Progenitor cell of endocrine pancreas (in vitro differentiated cells): ENCODE measurements around the gene FDCSP. TPM values are rescaled to one million over a fixed set of nuclear protein-coding genes. Genes with fewer than 3 reads are reported as not detected.

ENCODE experiments used
- DNase-seq: peaks from one replicate; pipeline ENCODE4 v3.0.0; 2021; ENCODE audit warnings: low spot score; ENCODE audit not compliant: unreplicated experiment
- H3K27ac Mint-ChIP-seq: 2 replicates; pipeline ENCODE4 v1.8.0; 2021; ENCODE audit warnings: mild to moderate bottlenecking, moderate library complexity, mixed read lengths
- H3K27me3 Mint-ChIP-seq: 2 replicates; pipeline ENCODE4 v1.8.0; 2021; ENCODE audit warnings: mixed read lengths
- H3K36me3 Mint-ChIP-seq: 2 replicates; pipeline ENCODE4 v1.8.0; 2022; ENCODE audit warnings: mixed read lengths; ENCODE audit not compliant: insufficient read depth
- H3K4me1 Mint-ChIP-seq: 2 replicates; pipeline ENCODE4 v1.8.0; 2021; ENCODE audit warnings: low read depth, mixed read lengths
- H3K4me3 Mint-ChIP-seq: 2 replicates; pipeline ENCODE4 v1.8.0; 2021; ENCODE audit warnings: low read depth, mild to moderate bottlenecking, moderate library complexity, mixed read lengths
- H3K9me3 Mint-ChIP-seq: 2 replicates; pipeline ENCODE4 v1.8.0; 2021; ENCODE audit warnings: low read depth, mixed read lengths
- long read RNA-seq: library from polyadenylated mRNA; unstranded; transcript quantifications from one replicate; pipeline ENCODE4 v2.0.0, GENCODE V29; 2020
- total RNA-seq: library from RNA; stranded (reverse); gene quantifications from 2 replicates; pipeline ENCODE4 v1.2.1, GENCODE V29; 2021
- TF ChIP-seq, protein P1 (sequence below): fragments of 200-600 bp; sonication (generic); IDR thresholded peaks from one replicate; pipeline ENCODE4 v1.5.0; 2021; ENCODE audit warnings: antibody characterized with exemption, mild to moderate bottlenecking; ENCODE audit not compliant: unreplicated experiment

FDCSP gene
- not detected in 2 replicates for total RNA-seq
- long read RNA-seq: 0 reads

DNA sequence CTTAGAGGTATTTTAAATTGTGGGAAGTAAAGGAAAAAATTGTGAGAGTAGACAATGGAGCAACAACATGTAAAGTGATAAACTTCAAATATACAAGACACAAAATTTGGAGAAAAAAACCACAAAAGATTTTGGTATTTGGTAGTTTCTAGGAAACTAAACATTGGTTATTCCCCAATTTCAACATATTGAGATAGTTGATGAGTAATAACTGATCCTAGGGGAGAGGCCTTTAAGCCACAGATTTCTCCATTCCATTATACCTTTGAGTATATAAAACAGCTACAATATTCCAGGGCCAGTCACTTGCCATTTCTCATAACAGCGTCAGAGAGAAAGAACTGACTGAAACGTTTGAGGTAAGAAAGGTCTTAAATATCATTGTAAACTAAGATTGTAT lies at the start of gene FDCSP:
Gene FDCSP, plus strand, starts transcription at position 301 of the 400 bp plus-strand sequence. CDS start 5,071 bp downstream, outside the sequence.
- Mint-ChIP-seq H3K4me3 (no peak within 1 kb of the TSS), H3K9me3 (no peaks in the 10 kb centered on the region), H3K27me3 (no peaks in the 10 kb centered on the region), H3K27ac (no peak within 1 kb of the TSS), H3K36me3 (no peaks in the 10 kb centered on the region), H3K4me1 (no peaks in the 10 kb centered on the region)
- no peak for DNase-seq
- TF ChIP-seq, protein P1, sequence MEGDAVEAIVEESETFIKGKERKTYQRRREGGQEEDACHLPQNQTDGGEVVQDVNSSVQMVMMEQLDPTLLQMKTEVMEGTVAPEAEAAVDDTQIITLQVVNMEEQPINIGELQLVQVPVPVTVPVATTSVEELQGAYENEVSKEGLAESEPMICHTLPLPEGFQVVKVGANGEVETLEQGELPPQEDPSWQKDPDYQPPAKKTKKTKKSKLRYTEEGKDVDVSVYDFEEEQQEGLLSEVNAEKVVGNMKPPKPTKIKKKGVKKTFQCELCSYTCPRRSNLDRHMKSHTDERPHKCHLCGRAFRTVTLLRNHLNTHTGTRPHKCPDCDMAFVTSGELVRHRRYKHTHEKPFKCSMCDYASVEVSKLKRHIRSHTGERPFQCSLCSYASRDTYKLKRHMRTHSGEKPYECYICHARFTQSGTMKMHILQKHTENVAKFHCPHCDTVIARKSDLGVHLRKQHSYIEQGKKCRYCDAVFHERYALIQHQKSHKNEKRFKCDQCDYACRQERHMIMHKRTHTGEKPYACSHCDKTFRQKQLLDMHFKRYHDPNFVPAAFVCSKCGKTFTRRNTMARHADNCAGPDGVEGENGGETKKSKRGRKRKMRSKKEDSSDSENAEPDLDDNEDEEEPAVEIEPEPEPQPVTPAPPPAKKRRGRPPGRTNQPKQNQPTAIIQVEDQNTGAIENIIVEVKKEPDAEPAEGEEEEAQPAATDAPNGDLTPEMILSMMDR: no peak

DNA sequence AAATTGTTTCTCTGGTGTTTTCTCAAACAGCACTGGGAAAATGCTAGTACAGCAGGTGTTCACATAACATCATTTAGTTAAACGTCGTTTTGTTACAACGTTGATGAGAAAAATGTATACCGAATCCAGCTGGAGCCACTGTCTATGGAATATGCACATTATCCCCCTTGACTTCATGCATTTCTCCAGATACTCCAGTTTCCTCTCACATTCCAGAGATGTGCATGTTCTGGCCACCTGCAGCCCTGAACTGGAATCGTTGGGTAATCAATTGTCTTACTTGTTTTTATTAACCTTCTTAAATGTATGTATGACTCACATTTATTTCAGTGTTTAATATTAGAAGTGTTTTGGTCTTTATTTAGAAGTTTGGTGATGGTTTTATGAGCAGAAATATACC lies 48.8 kb upstream of the FDCSP start:
- no peak overlapping the region for H3K27ac Mint-ChIP-seq
- no peaks in the 10 kb centered on the region for H3K9me3 Mint-ChIP-seq
- no peaks in the 10 kb centered on the region for H3K27me3 Mint-ChIP-seq
- H3K36me3 Mint-ChIP-seq: no peaks in the 10 kb centered on the region
- H3K4me1 Mint-ChIP-seq: peaks cover 5% of the 10 kb centered on the region
- TF ChIP-seq, protein P1: no peak
- no peak overlapping the region for H3K4me3 Mint-ChIP-seq
- DNase-seq: no peak

DNA sequence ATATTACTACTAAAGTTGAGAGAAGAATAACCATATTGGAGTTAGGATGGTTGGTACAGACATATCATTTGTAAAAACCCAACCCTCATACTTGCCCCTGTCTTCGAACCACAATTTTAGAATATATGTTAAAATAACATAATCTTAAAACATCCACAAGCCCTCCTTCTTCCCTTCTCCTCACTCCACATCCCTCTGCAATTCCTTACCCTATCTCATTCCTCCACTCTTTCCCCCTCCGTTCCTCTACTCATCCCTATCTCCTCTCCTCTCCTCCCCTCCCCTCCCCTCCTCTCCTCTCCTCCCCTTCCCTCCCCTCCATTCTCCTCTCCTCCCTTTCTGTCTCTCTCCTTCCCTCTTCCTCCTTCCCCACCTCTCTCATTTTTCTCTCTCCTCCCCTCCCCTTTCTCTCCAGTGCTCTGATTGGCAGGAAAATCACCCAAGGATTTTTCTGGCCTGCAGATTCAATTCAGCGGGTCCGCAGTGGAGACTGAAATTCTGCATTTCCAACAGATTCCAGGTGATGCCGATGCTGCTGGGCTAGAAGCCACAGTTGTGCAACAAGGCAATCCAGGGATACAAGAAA lies 47.8 kb upstream of the FDCSP start:
- no peak overlapping the region for H3K4me3 Mint-ChIP-seq
- H3K27ac Mint-ChIP-seq: no peak overlapping the region
- TF ChIP-seq, protein P1: no peak
- no peaks in the 10 kb centered on the region for H3K27me3 Mint-ChIP-seq
- no peaks in the 10 kb centered on the region for H3K9me3 Mint-ChIP-seq
- no peak for DNase-seq
- peaks cover 16% of the 10 kb centered on the region for H3K4me1 Mint-ChIP-seq
- H3K36me3 Mint-ChIP-seq: no peaks in the 10 kb centered on the region

DNA sequence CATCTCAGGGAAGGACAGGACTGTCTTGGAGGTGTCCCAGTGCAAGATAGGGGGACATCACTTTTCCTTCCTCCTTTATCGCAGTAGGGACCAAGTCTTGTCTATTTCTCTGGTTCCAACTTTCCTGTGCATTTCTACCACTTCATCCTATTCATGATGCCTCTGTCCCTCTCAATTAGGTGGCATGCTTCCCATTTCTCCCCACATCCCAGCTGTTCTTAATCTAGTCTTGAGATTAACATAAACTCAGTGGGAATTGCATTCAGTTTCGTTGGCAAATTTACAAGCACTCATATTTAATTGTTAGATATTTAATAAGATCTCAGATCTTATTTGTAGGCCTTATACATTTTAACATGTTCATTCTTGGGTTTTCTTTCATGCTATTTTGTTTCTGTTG lies 46.1 kb upstream of the FDCSP start:
- H3K27me3 Mint-ChIP-seq: no peaks in the 10 kb centered on the region
- H3K36me3 Mint-ChIP-seq: no peaks in the 10 kb centered on the region
- no peak for DNase-seq
- TF ChIP-seq, protein P1: no peak
- H3K4me1 Mint-ChIP-seq: peaks cover 25% of the 10 kb centered on the region
- H3K27ac Mint-ChIP-seq: no peak overlapping the region
- H3K9me3 Mint-ChIP-seq: no peaks in the 10 kb centered on the region
- no peak overlapping the region for H3K4me3 Mint-ChIP-seq

DNA sequence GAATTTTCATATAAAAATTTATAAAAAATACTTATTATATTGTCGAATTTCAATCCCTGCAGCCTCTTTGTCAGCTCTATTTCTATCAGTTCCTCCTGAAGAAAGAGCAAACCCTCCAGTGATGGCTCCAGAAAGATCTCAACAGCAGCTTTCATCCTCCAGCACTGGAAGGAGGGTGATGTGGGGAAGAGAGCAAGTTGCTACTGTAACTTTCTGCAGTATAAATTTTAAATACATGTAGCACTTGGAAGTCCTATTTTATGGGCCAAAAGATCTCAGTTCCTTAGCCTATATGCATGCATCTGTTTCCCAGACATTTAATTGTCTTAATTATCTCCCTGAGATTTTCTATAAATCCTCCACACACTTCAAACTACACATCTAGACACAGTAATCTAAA lies 44.1 kb upstream of the FDCSP start:
- Mint-ChIP-seq H3K27me3 (no peaks in the 10 kb centered on the region), H3K4me3 (no peak overlapping the region), H3K27ac (peak overlapping the region; percentile 38), H3K36me3 (no peaks in the 10 kb centered on the region), H3K4me1 (peaks cover 25% of the 10 kb centered on the region), H3K9me3 (no peaks in the 10 kb centered on the region)
- TF ChIP-seq, protein P1: no peak
- DNase-seq: no peak
